Brain microvascular endothelial cell (primary cell): ENCODE results near the gene CASD1.

Source experiments
- DNase-seq: peaks from one replicate; pipeline ENCODE4 v3.0.0-alpha.2; 2020
- H3K27ac ChIP-seq: fragments of 250-450 bp; sonication (Bioruptor Pico); 2 replicates; pipeline ENCODE4 v1.5.1; 2020; ENCODE audit warnings: mild to moderate bottlenecking, moderate library complexity
- H3K27me3 ChIP-seq: fragments of 250-450 bp; sonication (Bioruptor Pico); replicated peaks from 2 replicates; pipeline ENCODE4 v1.5.1; 2020; ENCODE audit warnings: mild to moderate bottlenecking
- H3K36me3 ChIP-seq: fragments of 250-450 bp; sonication (Bioruptor Pico); replicated peaks from 2 replicates; pipeline ENCODE4 v1.5.1; 2020; ENCODE audit warnings: mild to moderate bottlenecking
- H3K4me3 ChIP-seq: 2 replicates; pipeline ENCODE4 v1.5.1; 2011; ENCODE audit warnings: low read depth, mild to moderate bottlenecking, control low read depth, low read length, moderate library complexity
- in situ Hi-C: cut with HindIII; loops from 2 replicates; pipeline ENCODE4 v1.10.0; 2017; ENCODE audit warnings: low sequenced_read_pairs, low pct_ligation_motif_present
- TF ChIP-seq, protein P1 (sequence below): IDR thresholded peaks from 2 replicates; pipeline ENCODE4 v1.5.1; 2011; ENCODE audit warnings: low read depth, mild to moderate bottlenecking, moderate library complexity, low read length, control low read depth, inconsistent platforms; ENCODE audit errors: missing control alignments

Gene CASD1

DNA sequence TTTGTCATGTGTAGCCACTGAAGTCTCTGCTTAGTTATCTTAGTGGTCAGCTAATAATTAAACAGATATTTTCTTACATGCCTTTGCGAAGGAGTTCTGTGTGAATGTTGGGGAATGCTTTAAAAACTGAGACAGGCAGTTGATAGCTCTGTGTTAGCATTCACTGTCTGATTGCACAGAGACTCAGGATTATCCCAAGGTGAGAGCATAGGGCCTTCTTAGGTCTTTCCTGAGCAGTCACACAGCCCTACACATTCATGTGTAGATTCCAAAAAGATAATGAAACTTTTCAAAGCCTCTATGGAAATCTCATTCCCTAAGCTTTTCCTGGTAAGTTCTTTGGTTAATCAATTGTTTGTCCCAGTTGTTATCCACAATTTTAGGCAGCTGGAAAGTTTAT is 67.7 kb downstream of the CASD1 start:
- DNase-seq: no peak
- H3K4me3 ChIP-seq: no peak overlapping the region
- in situ Hi-C loops: no loop called here
- H3K27ac ChIP-seq: no peak overlapping the region
- H3K27me3 ChIP-seq: no peaks in the 10 kb centered on the region
- TF ChIP-seq, protein P1, sequence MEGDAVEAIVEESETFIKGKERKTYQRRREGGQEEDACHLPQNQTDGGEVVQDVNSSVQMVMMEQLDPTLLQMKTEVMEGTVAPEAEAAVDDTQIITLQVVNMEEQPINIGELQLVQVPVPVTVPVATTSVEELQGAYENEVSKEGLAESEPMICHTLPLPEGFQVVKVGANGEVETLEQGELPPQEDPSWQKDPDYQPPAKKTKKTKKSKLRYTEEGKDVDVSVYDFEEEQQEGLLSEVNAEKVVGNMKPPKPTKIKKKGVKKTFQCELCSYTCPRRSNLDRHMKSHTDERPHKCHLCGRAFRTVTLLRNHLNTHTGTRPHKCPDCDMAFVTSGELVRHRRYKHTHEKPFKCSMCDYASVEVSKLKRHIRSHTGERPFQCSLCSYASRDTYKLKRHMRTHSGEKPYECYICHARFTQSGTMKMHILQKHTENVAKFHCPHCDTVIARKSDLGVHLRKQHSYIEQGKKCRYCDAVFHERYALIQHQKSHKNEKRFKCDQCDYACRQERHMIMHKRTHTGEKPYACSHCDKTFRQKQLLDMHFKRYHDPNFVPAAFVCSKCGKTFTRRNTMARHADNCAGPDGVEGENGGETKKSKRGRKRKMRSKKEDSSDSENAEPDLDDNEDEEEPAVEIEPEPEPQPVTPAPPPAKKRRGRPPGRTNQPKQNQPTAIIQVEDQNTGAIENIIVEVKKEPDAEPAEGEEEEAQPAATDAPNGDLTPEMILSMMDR: no peak
- H3K36me3 ChIP-seq: no peaks in the 10 kb centered on the region

DNA sequence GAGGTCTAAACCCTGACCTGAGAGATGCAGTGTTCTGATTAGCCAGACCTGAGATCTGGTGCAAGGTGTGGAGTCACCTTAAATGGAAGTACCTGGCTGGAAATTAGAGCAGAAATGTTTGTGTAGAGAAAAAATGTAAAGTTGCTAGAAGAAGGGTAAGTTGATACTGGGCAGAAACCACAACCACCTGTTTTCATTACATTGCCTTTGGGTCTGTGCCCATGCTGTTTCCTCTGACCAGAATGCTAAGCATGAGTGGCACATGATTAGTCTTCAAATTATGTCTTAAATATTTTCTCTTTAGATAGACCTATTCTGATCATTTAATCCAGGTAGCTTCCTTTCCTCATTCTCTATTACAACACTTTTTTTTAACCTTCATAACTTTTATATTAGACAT is 69.0 kb downstream of the CASD1 start:
- in situ Hi-C loops: no loop called here
- Histone ChIP-seq H3K27me3 (no peaks in the 10 kb centered on the region), H3K4me3 (no peak overlapping the region), H3K36me3 (no peaks in the 10 kb centered on the region), H3K27ac (no peak overlapping the region)
- DNase-seq: no peak
- TF ChIP-seq, protein P1: no peak

DNA sequence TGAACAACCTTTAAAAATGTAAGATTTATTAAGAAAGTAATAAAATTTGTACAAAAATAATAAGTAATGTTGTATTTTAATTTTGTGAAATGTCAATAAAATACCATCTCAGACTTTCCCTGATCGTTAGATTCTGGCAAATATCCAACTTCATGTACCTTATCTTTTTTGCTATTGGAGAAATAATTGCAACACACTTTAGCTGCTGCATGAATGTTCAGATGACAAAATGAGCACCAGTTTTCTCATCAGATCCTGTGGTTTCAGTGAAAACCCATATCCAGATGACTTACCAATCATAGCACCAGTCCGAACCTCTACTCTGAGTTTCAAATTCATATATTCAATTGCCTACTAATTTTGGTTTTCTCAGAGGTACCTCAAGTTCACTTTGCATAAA is 69.9 kb downstream of the CASD1 start:
- TF ChIP-seq, protein P1: no peak
- no peaks in the 10 kb centered on the region for H3K36me3 ChIP-seq
- no peak for DNase-seq
- in situ Hi-C loops: no loop called here
- no peak overlapping the region for H3K4me3 ChIP-seq
- no peak overlapping the region for H3K27ac ChIP-seq
- H3K27me3 ChIP-seq: no peaks in the 10 kb centered on the region

DNA sequence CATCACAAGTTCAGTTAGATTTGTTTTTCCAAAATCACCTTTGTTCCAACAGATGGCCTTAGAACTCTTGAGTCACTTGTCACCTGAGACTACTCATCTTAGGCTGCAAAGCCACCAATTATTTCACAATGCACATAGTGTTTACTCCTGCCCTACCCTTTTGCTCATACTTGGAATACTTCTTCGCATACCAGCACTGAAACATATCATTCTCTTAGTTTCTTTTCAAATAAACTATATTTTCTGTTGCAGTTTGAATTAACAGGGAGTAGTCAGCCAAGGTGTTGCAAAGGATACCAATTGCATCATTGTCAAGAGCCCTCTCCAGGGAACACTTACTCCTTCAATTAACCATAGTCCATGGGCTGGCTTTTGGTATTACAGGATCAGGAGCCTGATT is 71.0 kb downstream of the CASD1 start:
- TF ChIP-seq, protein P1: no peak
- Histone ChIP-seq H3K36me3 (no peaks in the 10 kb centered on the region), H3K27me3 (no peaks in the 10 kb centered on the region), H3K27ac (no peak overlapping the region), H3K4me3 (no peak overlapping the region)
- in situ Hi-C loops: no loop called here
- no peak for DNase-seq

DNA sequence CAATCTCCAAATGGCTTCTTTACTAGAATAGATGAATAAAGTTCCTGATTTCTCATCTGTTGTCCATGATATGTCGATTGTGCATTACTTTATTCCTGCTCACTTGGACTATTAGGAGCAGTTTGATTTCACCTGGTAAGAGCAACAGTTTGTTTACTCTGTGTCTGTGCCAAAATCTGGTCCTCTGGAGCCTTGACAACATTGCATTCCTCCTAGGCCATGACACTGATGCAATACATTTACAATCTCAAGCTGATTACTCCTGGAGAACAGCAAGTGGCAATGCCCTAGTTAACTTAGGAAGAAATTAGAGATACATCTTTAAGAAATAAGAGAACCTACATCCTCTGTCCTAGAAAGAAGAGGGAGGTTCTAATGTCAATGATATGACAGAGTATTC is 74.5 kb downstream of the CASD1 start:
- DNase-seq: no peak
- in situ Hi-C loops: no loop called here
- Histone ChIP-seq H3K36me3 (no peaks in the 10 kb centered on the region), H3K27ac (no peak overlapping the region), H3K27me3 (no peaks in the 10 kb centered on the region), H3K4me3 (no peak overlapping the region)
- TF ChIP-seq, protein P1: no peak

DNA sequence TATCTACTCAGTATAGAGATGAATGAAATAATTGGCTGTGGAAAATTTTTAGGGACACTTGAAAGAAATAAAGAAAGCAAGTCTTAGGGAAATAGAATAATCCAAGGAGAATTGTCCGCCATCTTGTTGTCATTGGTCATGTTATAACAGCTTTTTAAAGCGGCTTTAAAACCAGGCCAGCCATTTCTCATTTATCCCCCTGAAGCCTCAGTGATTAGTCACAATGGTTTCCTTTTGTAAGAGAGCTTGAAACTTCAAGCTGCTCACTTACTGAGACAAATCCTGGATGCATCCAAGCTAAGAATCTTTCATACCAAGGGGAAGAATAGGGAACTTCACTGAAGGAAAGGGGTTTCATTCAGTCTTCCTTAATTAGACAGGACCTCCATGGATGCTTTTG is 78.5 kb downstream of the CASD1 start:
- TF ChIP-seq, protein P1: no peak
- no peak for DNase-seq

More for the DNA sequence above, 78.5 kb downstream of the CASD1 start:
- in situ Hi-C loops: no loop called here
- no peaks in the 10 kb centered on the region for H3K36me3 ChIP-seq
- no peaks in the 10 kb centered on the region for H3K27me3 ChIP-seq
- no peak overlapping the region for H3K27ac ChIP-seq
- H3K4me3 ChIP-seq: no peak overlapping the region
